ENCODE results near the gene JTB.

DNA sequence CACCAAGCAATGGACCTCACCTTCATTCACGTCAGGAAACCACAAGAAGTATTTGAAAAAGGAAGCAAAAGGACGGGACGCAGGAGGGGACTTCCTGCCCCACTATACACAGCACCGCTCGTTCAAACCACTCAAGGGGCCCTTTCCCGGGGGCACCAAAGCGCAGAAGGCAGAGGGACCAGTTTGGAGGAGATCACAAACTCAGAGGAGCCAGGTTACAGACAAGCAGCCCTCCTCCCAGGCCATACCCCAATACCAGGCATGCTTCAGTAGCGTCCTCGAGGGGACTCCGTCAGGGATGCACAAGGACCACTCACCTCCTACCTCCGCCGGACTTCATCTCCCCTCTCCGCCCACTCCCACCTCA, 19.7 kb downstream of the JTB start:
- TF ChIP-seq SNAI2 (CRISPR knock-in tag; IDR thresholded peaks at IDR 0.05) (no peak), ZFP3 (CRISPR knock-in tag; IDR thresholded peaks at IDR 0.05) (no peak), ARNTL (CRISPR knock-in tag; IDR thresholded peaks at IDR 0.05; ENCODE audit: borderline replicate concordance, low read depth) (no peak), TOX (CRISPR knock-in tag; IDR thresholded peaks at IDR 0.05; ENCODE audit: borderline replicate concordance) (no peak), GLIS3 (CRISPR knock-in tag; IDR thresholded peaks at IDR 0.05) (no peak), CSDC2 (CRISPR knock-in tag; IDR thresholded peaks at IDR 0.05) (no peak), PATZ1 (CRISPR knock-in tag; IDR thresholded peaks at IDR 0.05; ENCODE audit: borderline replicate concordance) (no peak), ISL1 (CRISPR knock-in tag; IDR thresholded peaks at IDR 0.05) (no peak), ZFP30 (CRISPR knock-in tag; IDR thresholded peaks at IDR 0.05) (no peak), ZNF565 (CRISPR knock-in tag; conservative IDR thresholded peaks at IDR 0.05; ENCODE audit: low read depth) (no peak)
- TF ChIP-seq, protein P1, sequence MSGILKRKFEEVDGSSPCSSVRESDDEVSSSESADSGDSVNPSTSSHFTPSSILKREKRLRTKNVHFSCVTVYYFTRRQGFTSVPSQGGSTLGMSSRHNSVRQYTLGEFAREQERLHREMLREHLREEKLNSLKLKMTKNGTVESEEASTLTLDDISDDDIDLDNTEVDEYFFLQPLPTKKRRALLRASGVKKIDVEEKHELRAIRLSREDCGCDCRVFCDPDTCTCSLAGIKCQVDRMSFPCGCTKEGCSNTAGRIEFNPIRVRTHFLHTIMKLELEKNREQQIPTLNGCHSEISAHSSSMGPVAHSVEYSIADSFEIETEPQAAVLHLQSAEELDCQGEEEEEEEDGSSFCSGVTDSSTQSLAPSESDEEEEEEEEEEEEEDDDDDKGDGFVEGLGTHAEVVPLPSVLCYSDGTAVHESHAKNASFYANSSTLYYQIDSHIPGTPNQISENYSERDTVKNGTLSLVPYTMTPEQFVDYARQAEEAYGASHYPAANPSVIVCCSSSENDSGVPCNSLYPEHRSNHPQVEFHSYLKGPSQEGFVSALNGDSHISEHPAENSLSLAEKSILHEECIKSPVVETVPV (CRISPR knock-in tag; IDR thresholded peaks at IDR 0.05): no peak
- TF ChIP-seq, protein P2, sequence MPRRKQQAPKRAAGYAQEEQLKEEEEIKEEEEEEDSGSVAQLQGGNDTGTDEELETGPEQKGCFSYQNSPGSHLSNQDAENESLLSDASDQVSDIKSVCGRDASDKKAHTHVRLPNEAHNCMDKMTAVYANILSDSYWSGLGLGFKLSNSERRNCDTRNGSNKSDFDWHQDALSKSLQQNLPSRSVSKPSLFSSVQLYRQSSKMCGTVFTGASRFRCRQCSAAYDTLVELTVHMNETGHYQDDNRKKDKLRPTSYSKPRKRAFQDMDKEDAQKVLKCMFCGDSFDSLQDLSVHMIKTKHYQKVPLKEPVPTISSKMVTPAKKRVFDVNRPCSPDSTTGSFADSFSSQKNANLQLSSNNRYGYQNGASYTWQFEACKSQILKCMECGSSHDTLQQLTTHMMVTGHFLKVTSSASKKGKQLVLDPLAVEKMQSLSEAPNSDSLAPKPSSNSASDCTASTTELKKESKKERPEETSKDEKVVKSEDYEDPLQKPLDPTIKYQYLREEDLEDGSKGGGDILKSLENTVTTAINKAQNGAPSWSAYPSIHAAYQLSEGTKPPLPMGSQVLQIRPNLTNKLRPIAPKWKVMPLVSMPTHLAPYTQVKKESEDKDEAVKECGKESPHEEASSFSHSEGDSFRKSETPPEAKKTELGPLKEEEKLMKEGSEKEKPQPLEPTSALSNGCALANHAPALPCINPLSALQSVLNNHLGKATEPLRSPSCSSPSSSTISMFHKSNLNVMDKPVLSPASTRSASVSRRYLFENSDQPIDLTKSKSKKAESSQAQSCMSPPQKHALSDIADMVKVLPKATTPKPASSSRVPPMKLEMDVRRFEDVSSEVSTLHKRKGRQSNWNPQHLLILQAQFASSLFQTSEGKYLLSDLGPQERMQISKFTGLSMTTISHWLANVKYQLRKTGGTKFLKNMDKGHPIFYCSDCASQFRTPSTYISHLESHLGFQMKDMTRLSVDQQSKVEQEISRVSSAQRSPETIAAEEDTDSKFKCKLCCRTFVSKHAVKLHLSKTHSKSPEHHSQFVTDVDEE (CRISPR knock-in tag; IDR thresholded peaks at IDR 0.05): no peak

All from SK-N-SH treated with all-trans-retinoic acid at 6 μM for 48 hours (cell line).